Endothelial cell (in vitro differentiated cells): ENCODE results near the gene ARMH1. TPM values are rescaled to one million over a fixed set of nuclear protein-coding genes. Genes with fewer than 3 reads are reported as not detected.

Experiments
- DNase-seq: peaks from one replicate; pipeline ENCODE4 v3.0.0; 2021; ENCODE audit warnings: low spot score
- H3K27ac Mint-ChIP-seq: one replicate; pipeline ENCODE4 v1.8.0; 2021; ENCODE audit warnings: mixed read lengths, inconsistent platforms; ENCODE audit not compliant: unreplicated experiment
- H3K27me3 Mint-ChIP-seq: one replicate; pipeline ENCODE4 v1.8.0; 2021; ENCODE audit warnings: mild to moderate bottlenecking, moderate library complexity, mixed read lengths, inconsistent platforms; ENCODE audit not compliant: unreplicated experiment
- H3K36me3 Mint-ChIP-seq: one replicate; pipeline ENCODE4 v1.8.0; 2021; ENCODE audit warnings: mild to moderate bottlenecking, low read depth, mixed read lengths, inconsistent platforms; ENCODE audit not compliant: unreplicated experiment
- H3K4me1 Mint-ChIP-seq: one replicate; pipeline ENCODE4 v1.8.0; 2021; ENCODE audit warnings: mild to moderate bottlenecking, mixed read lengths, inconsistent platforms; ENCODE audit not compliant: unreplicated experiment
- H3K4me3 Mint-ChIP-seq: one replicate; pipeline ENCODE4 v1.8.0; 2021; ENCODE audit warnings: mild to moderate bottlenecking, mixed read lengths, inconsistent platforms; ENCODE audit not compliant: unreplicated experiment
- H3K9me3 Mint-ChIP-seq: one replicate; pipeline ENCODE4 v1.8.0; 2021; ENCODE audit warnings: mixed read lengths, inconsistent platforms; ENCODE audit not compliant: unreplicated experiment
- total RNA-seq: library from RNA; stranded (reverse); fragmentation: NEBNext Ultra II Directional; extraction: Animal tissue kit (Norgen Biotek cat#: 25700); gene quantifications from one replicate; pipeline ENCODE4 v1.2.1, GENCODE V29; 2021; ENCODE audit not compliant: unreplicated experiment
- TF ChIP-seq, protein P1 (sequence below): fragments of 200-600 bp; sonication (generic); IDR thresholded peaks from one replicate; pipeline ENCODE4 v1.5.0; 2021; ENCODE audit warnings: antibody characterized with exemption; ENCODE audit not compliant: unreplicated experiment

ARMH1 gene
- total RNA-seq, 1 donor from 2014 or later: 4.1 TPM

DNA sequence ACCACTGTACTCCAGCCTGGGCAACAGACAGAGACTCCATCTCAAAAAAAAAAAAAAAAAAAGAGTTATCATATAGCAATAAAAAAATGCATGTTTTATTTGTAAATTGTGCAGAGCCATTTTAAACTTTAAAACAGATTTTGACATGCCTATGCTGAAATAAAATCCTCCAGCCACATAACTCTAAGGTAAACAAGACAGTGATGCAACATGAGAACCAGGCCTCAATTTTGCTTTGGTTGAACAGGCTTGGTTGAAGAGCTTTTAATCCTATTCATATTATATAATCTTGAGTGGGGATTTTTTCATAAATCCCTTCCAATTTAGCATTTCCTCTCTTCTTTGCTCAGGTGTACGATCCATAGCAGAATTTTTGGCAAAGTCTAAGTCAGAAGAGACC, 26.1 kb downstream of the ARMH1 start:
- TF ChIP-seq, protein P1, sequence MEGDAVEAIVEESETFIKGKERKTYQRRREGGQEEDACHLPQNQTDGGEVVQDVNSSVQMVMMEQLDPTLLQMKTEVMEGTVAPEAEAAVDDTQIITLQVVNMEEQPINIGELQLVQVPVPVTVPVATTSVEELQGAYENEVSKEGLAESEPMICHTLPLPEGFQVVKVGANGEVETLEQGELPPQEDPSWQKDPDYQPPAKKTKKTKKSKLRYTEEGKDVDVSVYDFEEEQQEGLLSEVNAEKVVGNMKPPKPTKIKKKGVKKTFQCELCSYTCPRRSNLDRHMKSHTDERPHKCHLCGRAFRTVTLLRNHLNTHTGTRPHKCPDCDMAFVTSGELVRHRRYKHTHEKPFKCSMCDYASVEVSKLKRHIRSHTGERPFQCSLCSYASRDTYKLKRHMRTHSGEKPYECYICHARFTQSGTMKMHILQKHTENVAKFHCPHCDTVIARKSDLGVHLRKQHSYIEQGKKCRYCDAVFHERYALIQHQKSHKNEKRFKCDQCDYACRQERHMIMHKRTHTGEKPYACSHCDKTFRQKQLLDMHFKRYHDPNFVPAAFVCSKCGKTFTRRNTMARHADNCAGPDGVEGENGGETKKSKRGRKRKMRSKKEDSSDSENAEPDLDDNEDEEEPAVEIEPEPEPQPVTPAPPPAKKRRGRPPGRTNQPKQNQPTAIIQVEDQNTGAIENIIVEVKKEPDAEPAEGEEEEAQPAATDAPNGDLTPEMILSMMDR: no peak
- peaks cover 3% of the 10 kb centered on the region for H3K4me1 Mint-ChIP-seq
- no peak overlapping the region for H3K4me3 Mint-ChIP-seq
- H3K36me3 Mint-ChIP-seq: peaks cover 2% of the 10 kb centered on the region
- no peak for DNase-seq
- no peak overlapping the region for H3K27ac Mint-ChIP-seq
- no peaks in the 10 kb centered on the region for H3K9me3 Mint-ChIP-seq
- no peaks in the 10 kb centered on the region for H3K27me3 Mint-ChIP-seq

DNA sequence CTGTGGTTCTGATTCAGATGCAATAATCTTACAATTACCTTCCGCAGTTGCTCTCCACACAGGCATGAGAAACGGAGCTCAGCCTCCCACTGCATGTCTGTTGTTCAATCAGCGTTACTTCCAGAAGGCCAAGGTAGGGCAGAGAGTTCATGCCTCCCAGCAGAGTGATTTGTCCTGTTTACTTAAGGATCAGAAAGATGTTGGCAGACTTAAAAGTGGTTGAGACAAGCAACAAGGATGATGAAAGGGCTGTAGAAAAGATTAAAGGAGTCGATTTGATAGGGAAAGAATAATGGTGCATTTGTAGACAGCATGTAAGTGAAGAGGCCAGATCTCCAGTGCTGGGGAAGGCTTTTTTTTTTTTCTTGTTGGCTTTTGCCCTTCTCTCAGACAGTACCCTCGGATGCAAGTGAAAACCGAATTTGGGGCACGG, 26.6 kb downstream of the ARMH1 start:
- Mint-ChIP-seq H3K27me3 (peaks cover 3% of the 10 kb centered on the region), H3K9me3 (no peaks in the 10 kb centered on the region), H3K27ac (no peak overlapping the region), H3K4me3 (no peak overlapping the region), H3K4me1 (no peaks in the 10 kb centered on the region), H3K36me3 (peaks cover 2% of the 10 kb centered on the region)
- no peak for DNase-seq
- TF ChIP-seq, protein P1: no peak

DNA sequence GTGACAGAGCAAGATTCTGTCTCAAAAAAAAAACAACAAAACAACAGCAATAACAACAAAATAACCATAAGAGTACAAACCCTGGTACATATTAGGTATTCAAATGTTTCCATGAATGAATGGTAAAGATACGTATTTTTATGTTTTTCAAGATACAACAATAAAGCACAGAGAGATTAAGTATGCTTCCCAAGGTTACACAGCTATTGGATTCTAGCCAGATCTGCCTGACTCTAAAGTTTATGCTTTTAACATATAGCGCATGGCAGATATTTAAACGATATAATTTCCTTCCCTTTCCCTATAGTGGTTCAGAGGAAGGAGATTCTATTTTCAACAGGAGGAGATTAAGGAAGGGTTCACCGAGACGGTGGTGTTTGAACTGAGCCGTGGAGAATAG, 31.0 kb downstream of the ARMH1 start:
- peaks cover 3% of the 10 kb centered on the region for H3K4me1 Mint-ChIP-seq
- H3K27me3 Mint-ChIP-seq: peaks cover 4% of the 10 kb centered on the region
- TF ChIP-seq, protein P1: no peak
- peak overlapping the region; percentile 19 for H3K27ac Mint-ChIP-seq
- H3K4me3 Mint-ChIP-seq: no peak overlapping the region
- no peaks in the 10 kb centered on the region for H3K9me3 Mint-ChIP-seq
- peaks cover 7% of the 10 kb centered on the region for H3K36me3 Mint-ChIP-seq
- no peak for DNase-seq

DNA sequence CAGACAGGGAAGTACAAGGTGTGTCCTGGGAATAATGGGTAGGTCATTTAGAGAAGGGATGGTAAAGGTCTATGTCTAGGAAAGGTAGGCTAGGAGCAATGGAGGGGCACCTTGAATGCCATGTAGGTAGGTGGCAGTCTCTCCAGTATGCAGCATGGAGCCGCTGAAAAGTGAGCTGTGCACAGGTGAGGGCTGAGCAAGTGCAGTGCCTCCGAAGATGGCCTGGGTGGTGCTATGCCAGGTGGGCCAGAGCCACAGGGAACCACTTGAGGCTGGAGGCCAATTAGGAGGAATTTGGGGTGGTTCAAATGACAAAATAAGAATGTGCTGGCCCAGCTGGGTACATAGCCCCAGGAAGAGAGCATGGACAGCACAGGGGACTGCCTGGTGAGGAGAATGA, 31.4 kb downstream of the ARMH1 start:
- no peak for DNase-seq
- Mint-ChIP-seq H3K27ac (peak overlapping the region; percentile 19), H3K27me3 (peaks cover 4% of the 10 kb centered on the region), H3K36me3 (peaks cover 7% of the 10 kb centered on the region), H3K9me3 (no peaks in the 10 kb centered on the region), H3K4me3 (no peak overlapping the region), H3K4me1 (peaks cover 3% of the 10 kb centered on the region)
- TF ChIP-seq, protein P1: no peak

DNA sequence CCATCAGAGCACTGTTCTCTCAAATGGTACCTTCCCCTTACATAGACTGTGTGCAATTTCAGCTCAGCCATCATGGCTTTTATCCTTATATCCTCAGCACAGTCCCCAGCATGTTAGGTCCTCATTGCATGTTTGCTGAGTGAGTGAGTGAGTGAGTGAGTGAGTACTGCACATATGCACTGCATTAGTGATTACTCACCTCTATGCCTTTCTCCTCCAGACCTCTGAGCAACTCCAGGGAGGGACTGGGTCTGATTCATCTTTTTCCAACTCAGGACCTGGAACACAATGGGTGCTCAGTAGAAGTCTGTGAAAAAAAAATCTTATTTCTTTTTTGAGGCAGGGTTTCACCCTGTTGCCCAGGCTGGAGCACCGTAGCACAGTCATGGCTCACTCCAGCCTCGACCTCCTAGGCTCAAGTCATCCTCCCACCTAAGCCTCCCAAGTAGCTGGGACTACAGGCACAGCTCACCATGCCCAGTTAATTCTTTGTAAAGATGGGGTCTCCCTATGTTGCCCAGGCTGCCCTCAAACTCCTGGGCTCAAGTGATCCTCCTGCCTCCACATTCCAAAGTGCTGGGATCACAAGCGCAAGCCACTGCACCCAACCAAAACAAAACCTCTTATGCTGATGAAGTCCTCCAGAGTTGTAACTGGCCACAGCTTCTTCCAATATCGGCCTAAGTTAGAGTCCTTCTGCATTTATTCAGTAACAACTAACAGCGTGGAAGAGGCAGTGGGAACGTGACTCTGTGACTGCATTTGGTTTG, 32.8 kb downstream of the ARMH1 start:
- H3K27me3 Mint-ChIP-seq: peaks cover 4% of the 10 kb centered on the region
- TF ChIP-seq, protein P1: no peak
- no peak overlapping the region for H3K4me3 Mint-ChIP-seq
- H3K4me1 Mint-ChIP-seq: peaks cover 3% of the 10 kb centered on the region
- H3K9me3 Mint-ChIP-seq: no peaks in the 10 kb centered on the region
- no peak for DNase-seq
- no peak overlapping the region for H3K27ac Mint-ChIP-seq
- H3K36me3 Mint-ChIP-seq: peaks cover 7% of the 10 kb centered on the region
